ENCODE data around the gene PRIMPOL. TPM values are rescaled to one million over a fixed set of nuclear protein-coding genes. Genes with fewer than 3 reads are reported as not detected.

The PRIMPOL gene
- total and polyA plus RNA-seq, 8 donors = 11.5 to 88.8 (median 22.3) TPM

DNA sequence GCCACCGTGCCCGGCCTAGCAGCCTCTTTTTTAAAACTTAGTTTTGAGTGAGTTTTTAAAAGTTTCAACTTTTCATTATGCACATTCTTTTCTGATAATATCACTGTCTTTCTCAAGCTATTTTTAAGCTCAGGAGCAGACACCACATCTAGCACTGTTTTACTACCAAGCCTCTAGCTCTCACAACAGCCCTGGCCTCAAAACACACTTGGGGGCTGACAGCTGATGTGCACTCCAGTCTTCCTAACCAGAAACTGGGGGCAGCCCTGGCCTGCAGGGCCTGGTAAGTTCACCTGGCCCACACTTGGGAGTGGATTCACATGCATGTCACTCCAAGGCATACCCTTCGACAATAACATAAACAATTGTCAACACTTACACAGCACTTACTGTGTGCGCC, 50.4 kb downstream of the PRIMPOL start:
- Histone ChIP-seq H3K9me3 (no peaks in the 10 kb centered on the region), H3K4me1 (peaks cover 0 to 5% (median 0%) of the 10 kb centered on the region in 4 donors), H3K27ac (no peak overlapping the region), H3K27me3 (no peaks in the 10 kb centered on the region), H3K4me3 (no peak overlapping the region), H3K36me3 (peaks cover 0 to 11% (median 4%) of the 10 kb centered on the region in 4 donors)
- intact Hi-C loops (cut with DNase I; ENCODE audit: low total_unique reads) = no loop called here
- TF ChIP-seq POLR2AphosphoS5 (IDR thresholded peaks at IDR 0.05) (no peak), EP300 (IDR thresholded peaks at IDR 0.05) (no peak), POLR2A (IDR thresholded peaks at IDR 0.05) (no peak)
- TF ChIP-seq, protein P1, sequence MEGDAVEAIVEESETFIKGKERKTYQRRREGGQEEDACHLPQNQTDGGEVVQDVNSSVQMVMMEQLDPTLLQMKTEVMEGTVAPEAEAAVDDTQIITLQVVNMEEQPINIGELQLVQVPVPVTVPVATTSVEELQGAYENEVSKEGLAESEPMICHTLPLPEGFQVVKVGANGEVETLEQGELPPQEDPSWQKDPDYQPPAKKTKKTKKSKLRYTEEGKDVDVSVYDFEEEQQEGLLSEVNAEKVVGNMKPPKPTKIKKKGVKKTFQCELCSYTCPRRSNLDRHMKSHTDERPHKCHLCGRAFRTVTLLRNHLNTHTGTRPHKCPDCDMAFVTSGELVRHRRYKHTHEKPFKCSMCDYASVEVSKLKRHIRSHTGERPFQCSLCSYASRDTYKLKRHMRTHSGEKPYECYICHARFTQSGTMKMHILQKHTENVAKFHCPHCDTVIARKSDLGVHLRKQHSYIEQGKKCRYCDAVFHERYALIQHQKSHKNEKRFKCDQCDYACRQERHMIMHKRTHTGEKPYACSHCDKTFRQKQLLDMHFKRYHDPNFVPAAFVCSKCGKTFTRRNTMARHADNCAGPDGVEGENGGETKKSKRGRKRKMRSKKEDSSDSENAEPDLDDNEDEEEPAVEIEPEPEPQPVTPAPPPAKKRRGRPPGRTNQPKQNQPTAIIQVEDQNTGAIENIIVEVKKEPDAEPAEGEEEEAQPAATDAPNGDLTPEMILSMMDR (IDR thresholded peaks at IDR 0.05) = no peak
- no peak for DNase-seq
- WGBS, 5 donors = 92 to 98% (median 96%) methylated on average over 4 of the region's 4 CpGs

DNA sequence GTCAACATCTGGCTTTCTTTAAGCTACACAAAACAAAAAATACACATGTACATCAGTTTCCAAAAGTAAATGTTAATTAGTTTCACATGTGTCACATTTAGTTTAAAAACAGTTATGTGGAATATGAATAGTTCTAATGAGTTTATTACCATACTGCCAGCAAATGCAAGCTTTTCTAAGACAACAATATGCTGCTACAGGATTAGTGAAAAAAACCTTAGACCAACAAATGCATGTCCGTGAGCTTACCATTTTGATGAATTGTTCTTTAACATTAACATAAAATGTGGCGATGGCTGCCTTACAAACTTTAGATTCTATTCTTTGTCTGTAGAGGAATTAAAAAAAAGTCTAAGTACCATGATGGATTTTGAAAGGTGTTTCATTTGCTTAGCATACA, 52.6 kb downstream of the PRIMPOL start:
- H3K4me3 ChIP-seq = no peak overlapping the region
- H3K9me3 ChIP-seq = no peaks in the 10 kb centered on the region
- no peak for TF ChIP-seq POLR2AphosphoS5 (IDR thresholded peaks at IDR 0.05)
- TF ChIP-seq, protein P1 (IDR thresholded peaks at IDR 0.05) = no peak
- no peak for TF ChIP-seq POLR2A (IDR thresholded peaks at IDR 0.05)
- TF ChIP-seq EP300 (IDR thresholded peaks at IDR 0.05) = no peak
- WGBS, 5 donors = 91 to 99% (median 94%) methylated on average over 2 of the region's 2 CpGs
- H3K36me3 ChIP-seq = peaks cover 0 to 4% (median under 1%) of the 10 kb centered on the region in 4 donors
- no peaks in the 10 kb centered on the region for H3K27me3 ChIP-seq
- intact Hi-C loops (cut with DNase I; ENCODE audit: low total_unique reads) = no loop called here
- DNase-seq = no peak
- no peaks in the 10 kb centered on the region for H3K4me1 ChIP-seq
- H3K27ac ChIP-seq = no peak overlapping the region

DNA sequence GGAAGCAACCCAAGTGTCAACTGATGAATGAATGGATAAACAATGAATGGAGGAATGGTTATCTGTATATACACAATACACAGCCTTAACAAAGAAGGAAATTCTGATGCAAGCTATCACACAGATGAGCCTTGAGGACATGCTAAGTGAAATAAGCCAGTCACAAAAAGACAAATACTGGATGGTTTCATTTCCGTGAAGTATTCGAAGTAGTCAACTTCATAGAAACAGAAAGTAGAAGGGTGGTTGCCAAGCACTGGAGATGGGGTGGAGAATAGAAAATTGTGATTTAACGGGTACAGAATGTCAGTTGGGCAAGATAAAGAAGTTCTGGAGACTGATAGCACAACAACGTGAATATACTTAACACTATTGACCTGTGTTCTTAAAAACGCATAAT, 56.2 kb downstream of the PRIMPOL start:
- Histone ChIP-seq H3K27ac (no peak overlapping the region), H3K9me3 (no peaks in the 10 kb centered on the region), H3K4me1 (no peaks in the 10 kb centered on the region), H3K27me3 (no peaks in the 10 kb centered on the region), H3K36me3 (peaks cover 0 to 3% (median 2%) of the 10 kb centered on the region in 4 donors), H3K4me3 (no peak overlapping the region)
- no peak for DNase-seq
- intact Hi-C loops (cut with DNase I; ENCODE audit: low total_unique reads) = no loop called here
- WGBS, 5 donors = 79 to 86% (median 85%) methylated on average over 5 of the region's 5 CpGs
- TF ChIP-seq POLR2A (IDR thresholded peaks at IDR 0.05) (no peak), EP300 (IDR thresholded peaks at IDR 0.05) (no peak), POLR2AphosphoS5 (IDR thresholded peaks at IDR 0.05) (no peak)
- TF ChIP-seq, protein P1 (IDR thresholded peaks at IDR 0.05) = no peak

DNA sequence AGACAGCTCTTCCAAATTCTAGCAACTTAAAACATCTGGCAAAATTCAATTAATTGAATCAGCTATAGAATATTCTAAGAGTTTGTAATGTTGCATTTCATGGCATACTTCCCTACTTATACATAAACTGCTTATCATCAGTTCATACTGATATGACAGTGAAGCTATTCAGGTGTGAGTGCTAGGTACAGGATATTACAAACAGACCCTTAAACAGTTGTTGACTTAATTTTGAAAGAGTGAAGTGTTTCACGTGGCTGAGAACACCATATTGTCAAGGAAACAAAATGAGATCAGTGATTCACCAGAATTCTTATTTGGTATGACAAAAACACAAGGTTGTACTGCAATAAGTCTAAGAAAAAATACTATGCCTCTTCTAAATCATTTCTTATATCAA, 56.9 kb downstream of the PRIMPOL start:
- intact Hi-C loops (cut with DNase I; ENCODE audit: low total_unique reads) = no loop called here
- TF ChIP-seq EP300 (IDR thresholded peaks at IDR 0.05) (no peak), POLR2A (IDR thresholded peaks at IDR 0.05) (no peak), POLR2AphosphoS5 (IDR thresholded peaks at IDR 0.05) (no peak)
- TF ChIP-seq, protein P1 (IDR thresholded peaks at IDR 0.05) = no peak
- H3K27ac ChIP-seq = no peak overlapping the region

More for the DNA sequence above, 56.9 kb downstream of the PRIMPOL start:
- H3K27me3 ChIP-seq = no peaks in the 10 kb centered on the region
- no peak overlapping the region for H3K4me3 ChIP-seq
- DNase-seq = no peak
- H3K36me3 ChIP-seq = peaks cover 0 to 3% (median 2%) of the 10 kb centered on the region in 4 donors
- no peaks in the 10 kb centered on the region for H3K4me1 ChIP-seq
- no peaks in the 10 kb centered on the region for H3K9me3 ChIP-seq
- 21 to 60% (median 39%) methylated on average over 1 of the region's 1 CpG for WGBS, 5 donors

All from stomach (tissue), 9 donors.